Brain microvascular endothelial cell (primary cell): Measurements from ENCODE around the gene DKK3.

Source experiments
- DNase-seq: peaks from one replicate; pipeline ENCODE4 v3.0.0-alpha.2; 2020
- H3K27ac ChIP-seq: fragments of 250-450 bp; sonication (Bioruptor Pico); 2 replicates; pipeline ENCODE4 v1.5.1; 2020; ENCODE audit warnings: mild to moderate bottlenecking, moderate library complexity
- H3K27me3 ChIP-seq: fragments of 250-450 bp; sonication (Bioruptor Pico); replicated peaks from 2 replicates; pipeline ENCODE4 v1.5.1; 2020; ENCODE audit warnings: mild to moderate bottlenecking
- H3K36me3 ChIP-seq: fragments of 250-450 bp; sonication (Bioruptor Pico); replicated peaks from 2 replicates; pipeline ENCODE4 v1.5.1; 2020; ENCODE audit warnings: mild to moderate bottlenecking
- H3K4me3 ChIP-seq: 2 replicates; pipeline ENCODE4 v1.5.1; 2011; ENCODE audit warnings: low read depth, mild to moderate bottlenecking, control low read depth, low read length, moderate library complexity
- CTCF ChIP-seq: IDR thresholded peaks from 2 replicates; pipeline ENCODE4 v1.5.1; 2011; ENCODE audit warnings: low read depth, mild to moderate bottlenecking, moderate library complexity, low read length, control low read depth, inconsistent platforms; ENCODE audit errors: missing control alignments
- in situ Hi-C: cut with HindIII; loops from 2 replicates; pipeline ENCODE4 v1.10.0; 2017; ENCODE audit warnings: low sequenced_read_pairs, low pct_ligation_motif_present

The DKK3 gene

GRCh38 chr11:11923828-11924227, 84.6 kb downstream of the DKK3 start:
- DNase-seq: no peak
- H3K27ac ChIP-seq: no peak overlapping the region
- H3K27me3 ChIP-seq: no peaks in the 10 kb centered on the region
- TF ChIP-seq CTCF: no peak
- H3K36me3 ChIP-seq: peaks cover 2% of the 10 kb centered on the region
- no peak overlapping the region for H3K4me3 ChIP-seq
- in situ Hi-C loops: no loop called here

GRCh38 chr11:11916981-11917399, 91.4 kb downstream of the DKK3 start:
- Histone ChIP-seq H3K27me3 (no peaks in the 10 kb centered on the region), H3K4me3 (no peak overlapping the region), H3K36me3 (peaks cover 2% of the 10 kb centered on the region), H3K27ac (no peak overlapping the region)
- no peak for TF ChIP-seq CTCF
- in situ Hi-C loops: no loop called here
- DNase-seq: peak; percentile 81

- H3K36me3 ChIP-seq: no peaks in the 10 kb centered on the region
These were observed 92.8 kb downstream of the DKK3 start for GRCh38 chr11:11915625-11916024.

GRCh38 chr11:11913395-11913794, 95.0 kb downstream of the DKK3 start:
- in situ Hi-C loops: no loop called here
- H3K36me3 ChIP-seq: peaks cover 7% of the 10 kb centered on the region
- H3K27me3 ChIP-seq: no peaks in the 10 kb centered on the region
- DNase-seq: no peak
- H3K27ac ChIP-seq: no peak overlapping the region
- no peak for TF ChIP-seq CTCF
- H3K4me3 ChIP-seq: no peak overlapping the region

More at GRCh38 chr11:11915625-11916024, 92.8 kb downstream of the DKK3 start:
- DNase-seq: no peak
- Histone ChIP-seq H3K4me3 (no peak overlapping the region), H3K27ac (no peak overlapping the region), H3K27me3 (no peaks in the 10 kb centered on the region)
- in situ Hi-C loops: no loop called here
- TF ChIP-seq CTCF: no peak
